Measurements from ENCODE around the gene TMEM119.

DNA sequence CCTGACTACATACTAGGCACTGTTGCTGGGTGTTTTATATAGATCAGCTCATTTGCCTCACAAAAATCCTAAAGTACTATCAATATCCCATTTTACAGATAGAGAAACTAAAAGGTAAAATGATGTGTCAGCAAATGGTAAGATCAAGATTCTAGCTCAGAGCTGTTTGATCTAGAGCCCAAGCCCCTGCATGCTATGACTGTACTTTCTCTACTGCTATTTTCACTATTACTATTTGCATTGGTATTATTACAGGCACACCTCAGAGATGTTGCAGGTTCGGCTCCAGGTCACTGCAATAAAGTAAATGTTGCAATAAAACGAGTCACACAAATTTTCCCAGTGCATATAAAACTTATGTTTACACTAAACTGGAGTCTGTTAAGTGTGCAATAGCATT, 24.6 kb downstream of the TMEM119 start:
- no peak for TF ChIP-seq EP300 (IDR thresholded peaks at IDR 0.05)
- no peak for TF ChIP-seq POLR2A (IDR thresholded peaks at IDR 0.05)
- TF ChIP-seq, protein P1, sequence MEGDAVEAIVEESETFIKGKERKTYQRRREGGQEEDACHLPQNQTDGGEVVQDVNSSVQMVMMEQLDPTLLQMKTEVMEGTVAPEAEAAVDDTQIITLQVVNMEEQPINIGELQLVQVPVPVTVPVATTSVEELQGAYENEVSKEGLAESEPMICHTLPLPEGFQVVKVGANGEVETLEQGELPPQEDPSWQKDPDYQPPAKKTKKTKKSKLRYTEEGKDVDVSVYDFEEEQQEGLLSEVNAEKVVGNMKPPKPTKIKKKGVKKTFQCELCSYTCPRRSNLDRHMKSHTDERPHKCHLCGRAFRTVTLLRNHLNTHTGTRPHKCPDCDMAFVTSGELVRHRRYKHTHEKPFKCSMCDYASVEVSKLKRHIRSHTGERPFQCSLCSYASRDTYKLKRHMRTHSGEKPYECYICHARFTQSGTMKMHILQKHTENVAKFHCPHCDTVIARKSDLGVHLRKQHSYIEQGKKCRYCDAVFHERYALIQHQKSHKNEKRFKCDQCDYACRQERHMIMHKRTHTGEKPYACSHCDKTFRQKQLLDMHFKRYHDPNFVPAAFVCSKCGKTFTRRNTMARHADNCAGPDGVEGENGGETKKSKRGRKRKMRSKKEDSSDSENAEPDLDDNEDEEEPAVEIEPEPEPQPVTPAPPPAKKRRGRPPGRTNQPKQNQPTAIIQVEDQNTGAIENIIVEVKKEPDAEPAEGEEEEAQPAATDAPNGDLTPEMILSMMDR (IDR thresholded peaks at IDR 0.05) = no peak

Data from tibial nerve (tissue), 4 donors.